HG03103 (cell line): Measurements from ENCODE around the gene STIP1.

Experiments
- ATAC-seq: cut with Tn5 transposase; IDR thresholded peaks from one replicate; pipeline ENCODE4 v1.9.1; 2021; ENCODE audit warnings: low read depth; ENCODE audit not compliant: unreplicated experiment

The STIP1 gene

DNA sequence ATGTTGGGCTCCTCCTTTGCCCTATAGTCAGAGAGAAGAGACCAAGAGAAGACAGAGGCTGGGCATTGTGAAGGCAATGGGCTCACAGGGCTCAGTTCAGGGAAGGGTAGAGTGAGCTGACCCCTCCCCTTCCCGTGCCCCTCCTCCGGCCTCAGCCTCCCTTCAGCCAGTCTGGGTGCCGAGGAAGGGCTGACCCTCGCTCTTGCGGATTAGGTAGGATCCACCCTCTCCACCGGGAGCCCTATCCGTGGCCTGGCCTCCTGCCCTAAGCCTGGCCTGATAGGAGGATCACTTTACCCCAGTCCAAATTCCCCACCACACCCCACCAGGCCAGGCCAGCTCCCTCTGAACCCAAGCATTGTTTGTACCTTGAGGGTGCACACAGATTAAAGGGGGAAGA lies 62.6 kb downstream of the STIP1 start:
- ATAC-seq = no peak

DNA sequence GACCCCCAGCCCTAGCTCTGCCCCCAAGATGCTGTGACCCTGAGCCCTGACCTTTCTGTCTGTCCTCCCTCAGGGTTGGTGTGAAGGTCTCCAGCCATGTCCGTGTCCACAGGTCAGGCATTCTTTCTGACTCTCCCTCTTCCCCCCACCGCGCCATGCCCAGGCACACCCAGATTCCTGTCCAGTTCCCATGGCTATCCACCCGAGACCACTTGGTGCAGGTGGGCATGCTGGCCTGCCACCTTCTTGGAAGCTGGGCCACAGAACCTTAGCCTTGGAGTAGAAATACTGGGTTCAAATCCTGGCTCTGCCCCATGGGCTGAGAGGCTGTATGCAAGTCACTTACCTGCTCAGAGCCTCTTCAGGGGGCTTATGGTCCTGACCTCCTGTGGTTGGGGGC lies 63.1 kb downstream of the STIP1 start:
- ATAC-seq = no peak

GRCh38 chr11:64249563-64250414 lies 63.8 kb downstream of the STIP1 start:
- ATAC-seq = no peak

- no peak for ATAC-seq
These were observed 64.5 kb downstream of the STIP1 start for GRCh38 chr11:64250415-64251015.

GRCh38 chr11:64251016-64251752 lies 65.2 kb downstream of the STIP1 start, which contains the start of gene PLCB3:
Gene PLCB3, plus strand, starts transcription at chr11:64251530. Its CDS starts 120 bp downstream, at chr11:64251650.
- no peak for ATAC-seq

GRCh38 chr11:64251753-64252002 lies 65.7 kb downstream of the STIP1 start:
- no peak for ATAC-seq

DNA sequence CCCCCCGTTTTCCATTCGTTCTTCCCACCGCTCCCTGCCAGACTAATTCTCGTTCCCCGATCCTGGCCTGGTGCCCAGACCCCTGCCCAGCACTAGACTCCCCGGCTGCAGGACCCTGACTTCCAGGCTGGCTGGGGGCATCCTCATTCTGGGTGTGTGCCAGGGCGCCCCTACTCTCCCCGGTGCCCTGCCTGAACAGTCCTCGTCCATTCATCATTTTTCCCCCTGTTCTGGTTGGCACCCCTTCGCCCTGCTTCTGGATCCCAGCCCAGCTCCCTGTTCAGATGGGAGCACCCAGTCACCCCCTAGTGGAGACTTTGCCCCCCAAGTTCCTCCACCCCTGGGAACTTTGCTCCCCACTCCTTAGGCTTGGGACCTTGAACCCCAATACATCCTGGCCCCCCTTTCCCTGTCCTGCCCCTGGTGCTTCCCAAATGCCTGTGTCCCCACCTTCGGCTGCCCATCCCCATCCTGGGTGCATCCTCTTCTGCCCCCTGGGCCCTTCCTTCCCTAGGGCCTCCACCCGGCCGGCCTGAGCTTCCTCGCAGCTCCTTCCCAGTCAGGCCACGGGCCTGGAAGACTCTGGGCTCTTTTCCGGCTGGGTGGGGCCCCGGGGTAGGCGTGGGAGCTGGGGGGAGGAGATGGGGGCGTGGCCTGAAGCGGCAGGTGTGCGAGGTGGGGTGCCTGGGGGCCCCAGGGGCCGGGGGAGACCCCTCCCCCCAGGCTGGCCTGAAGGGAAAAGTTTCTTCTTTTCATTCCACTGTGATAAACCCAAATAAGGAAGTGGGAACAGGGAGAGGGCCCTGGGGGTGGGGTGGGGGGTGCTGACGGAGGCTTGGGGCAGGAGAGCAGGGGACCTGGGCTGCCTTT lies 66.3 kb downstream of the STIP1 start:
- no peak for ATAC-seq

GRCh38 chr11:64253043-64253442 lies 67.1 kb downstream of the STIP1 start:
- no peak for ATAC-seq

- no peak for ATAC-seq
These were observed 67.5 kb downstream of the STIP1 start for GRCh38 chr11:64253481-64253880.
